Liver (tissue), 9 donors: ENCODE data around the gene CEPT1. TPM values are rescaled to one million over a fixed set of nuclear protein-coding genes. Genes with fewer than 3 reads are reported as not detected.

Experiments used
- DNase-seq: peaks from one replicate; pipeline ENCODE4 v3.0.0-alpha.2; 2017; ENCODE audit warnings: low spot score
- H3K27ac ChIP-seq, 2 donors: one replicate each; pipeline ENCODE4 v1.7.0; 2013; ENCODE audit warnings: inconsistent platforms in 2 of 2, low read length in 2 of 2, control low read depth in 1 of 2, low read depth in 1 of 2, mild to moderate bottlenecking in 1 of 2
- H3K27me3 ChIP-seq, 4 donors: one replicate each; pipeline versions ENCODE4 v1.6.1 to v1.7.0; 2013; ENCODE audit warnings: low read length in 3 of 4, inconsistent platforms in 1 of 4, mild to moderate bottlenecking in 1 of 4, moderate library complexity in 1 of 4; ENCODE audit not compliant: control insufficient read depth in 4 of 4, insufficient read depth in 4 of 4
- H3K36me3 ChIP-seq, 4 donors: one replicate each; pipeline versions ENCODE4 v1.6.1 to v1.7.0; 2013; ENCODE audit warnings: low read length in 3 of 4, mild to moderate bottlenecking in 3 of 4, low read depth in 1 of 4, moderate library complexity in 1 of 4; ENCODE audit not compliant: control insufficient read depth in 4 of 4, insufficient read depth in 3 of 4
- H3K4me1 ChIP-seq, 4 donors: one replicate each; pipeline versions ENCODE4 v1.6.1 to v1.7.0; 2013; ENCODE audit warnings: low read length in 3 of 4, mild to moderate bottlenecking in 3 of 4, moderate library complexity in 1 of 4; ENCODE audit not compliant: control insufficient read depth in 4 of 4, insufficient read depth in 4 of 4
- H3K4me3 ChIP-seq, 3 donors: one replicate each; pipeline versions ENCODE4 v1.6.1 to v1.7.0; 2013; ENCODE audit warnings: low read length in 3 of 3, control low read depth in 1 of 3, low read depth in 1 of 3, mild to moderate bottlenecking in 1 of 3
- H3K9ac ChIP-seq, 2 donors: one replicate each; pipeline ENCODE4 v1.7.0; 2013; ENCODE audit warnings: low read length in 2 of 2, mild to moderate bottlenecking in 2 of 2, moderate library complexity in 2 of 2, control low read depth in 1 of 2, low read depth in 1 of 2
- H3K9me3 ChIP-seq, 4 donors: one replicate each; pipeline versions ENCODE4 v1.6.1 to v1.7.0; 2013; ENCODE audit warnings: low read length in 3 of 4; ENCODE audit not compliant: control insufficient read depth in 4 of 4
- FOXA1 ChIP-seq: IDR thresholded peaks from 2 replicates; pipeline ENCODE4 v1.6.1; 2016; ENCODE audit warnings: antibody characterized with exemption
- FOXA2 ChIP-seq: IDR thresholded peaks from 2 replicates; pipeline ENCODE4 v1.6.1; 2016; ENCODE audit warnings: antibody characterized with exemption
- GABPA ChIP-seq, 2 donors: IDR thresholded peaks in 1 of 2; conservative IDR thresholded peaks in 1 of 2; 2 replicates each; pipeline ENCODE4 v1.6.1; 2016; ENCODE audit warnings: antibody characterized with exemption in 2 of 2, mild to moderate bottlenecking in 1 of 2, moderate library complexity in 1 of 2
- HNF4A ChIP-seq, 2 donors: conservative IDR thresholded peaks; 2 replicates each; pipeline ENCODE4 v1.6.1; 2016; ENCODE audit warnings: antibody characterized with exemption in 2 of 2, mild to moderate bottlenecking in 2 of 2
- HNF4G ChIP-seq: IDR thresholded peaks from 2 replicates; pipeline ENCODE4 v1.6.1; 2016; ENCODE audit warnings: antibody characterized with exemption
- NR2F2 ChIP-seq: IDR thresholded peaks from 2 replicates; pipeline ENCODE4 v1.6.1; 2016; ENCODE audit warnings: antibody characterized with exemption
- RAD21 ChIP-seq, 2 donors: IDR thresholded peaks; 2 replicates each; pipeline ENCODE4 v1.6.1; 2016; ENCODE audit warnings: antibody characterized with exemption in 2 of 2, mild to moderate bottlenecking in 2 of 2
- SP1 ChIP-seq: IDR thresholded peaks from 2 replicates; pipeline ENCODE4 v1.6.1; 2018; ENCODE audit warnings: antibody characterized with exemption, mild to moderate bottlenecking
- TAF1 ChIP-seq: conservative IDR thresholded peaks from 2 replicates; pipeline ENCODE4 v1.6.1; 2016; ENCODE audit warnings: antibody characterized with exemption, mild to moderate bottlenecking
- YY1 ChIP-seq: IDR thresholded peaks from 2 replicates; pipeline ENCODE4 v1.6.1; 2016; ENCODE audit warnings: antibody characterized with exemption, mild to moderate bottlenecking
- WGBS: extraction: QIAGEN DNeasy Blood & Tissue Kit; methylation state at CpG from one replicate; pipeline ENCODE4 v1.1.7; 2013; 5-methylcytosine and 5-hydroxymethylcytosine counted together
- polyA plus RNA-seq, 2 donors: library from polyadenylated mRNA; stranded (reverse) in 1 of 2; unstranded in 1 of 2; fragments of 200-250 nt in 1 of 2; fragments of >200 nt in 1 of 2; fragmentation: Nextera tagmentation in 1 of 2; extraction: Ambion mirVana in 1 of 2; gene quantifications; one replicate each; pipeline versions ENCODE4 v1.2.1 to v1.2.3, GENCODE V29; 2013 to 2015
- total RNA-seq, 2 donors: library from RNA; depleted of rRNA; stranded (reverse); fragments of >200 nt; gene quantifications; one replicate each; pipeline ENCODE4 v1.2.3, GENCODE V29; 2014
- TF ChIP-seq, protein P1 (sequence below): IDR thresholded peaks from 2 replicates; pipeline ENCODE4 v1.6.1; 2016; ENCODE audit warnings: antibody characterized with exemption
- TF ChIP-seq, protein P2 (sequence below): IDR thresholded peaks from 2 replicates; pipeline ENCODE4 v1.6.1; 2016; ENCODE audit warnings: antibody characterized with exemption, mild to moderate bottlenecking
- TF ChIP-seq, protein P3 (sequence below): IDR thresholded peaks from 2 replicates; pipeline ENCODE4 v1.6.1; 2016; ENCODE audit warnings: antibody characterized with exemption
- TF ChIP-seq, protein P4 (sequence below): fragments of 150-350 bp; IDR thresholded peaks from 2 replicates; pipeline ENCODE4 v1.5.1; 2017; ENCODE audit warnings: improper control_type of control experiment, low read depth, low read length; ENCODE audit not compliant: missing input control
- TF ChIP-seq, protein P5 (sequence below): IDR thresholded peaks from 2 replicates; pipeline ENCODE4 v1.6.1; 2016; ENCODE audit warnings: antibody characterized with exemption
- donor health status: healthy.
- donor health status: healthy.
- donor health status: healthy.
- donor health status: healthy.
- donor health status: healthy.

The CEPT1 gene
- total and polyA plus RNA-seq, 4 donors, result 10.0 to 37.3 (median 27.7) TPM

DNA sequence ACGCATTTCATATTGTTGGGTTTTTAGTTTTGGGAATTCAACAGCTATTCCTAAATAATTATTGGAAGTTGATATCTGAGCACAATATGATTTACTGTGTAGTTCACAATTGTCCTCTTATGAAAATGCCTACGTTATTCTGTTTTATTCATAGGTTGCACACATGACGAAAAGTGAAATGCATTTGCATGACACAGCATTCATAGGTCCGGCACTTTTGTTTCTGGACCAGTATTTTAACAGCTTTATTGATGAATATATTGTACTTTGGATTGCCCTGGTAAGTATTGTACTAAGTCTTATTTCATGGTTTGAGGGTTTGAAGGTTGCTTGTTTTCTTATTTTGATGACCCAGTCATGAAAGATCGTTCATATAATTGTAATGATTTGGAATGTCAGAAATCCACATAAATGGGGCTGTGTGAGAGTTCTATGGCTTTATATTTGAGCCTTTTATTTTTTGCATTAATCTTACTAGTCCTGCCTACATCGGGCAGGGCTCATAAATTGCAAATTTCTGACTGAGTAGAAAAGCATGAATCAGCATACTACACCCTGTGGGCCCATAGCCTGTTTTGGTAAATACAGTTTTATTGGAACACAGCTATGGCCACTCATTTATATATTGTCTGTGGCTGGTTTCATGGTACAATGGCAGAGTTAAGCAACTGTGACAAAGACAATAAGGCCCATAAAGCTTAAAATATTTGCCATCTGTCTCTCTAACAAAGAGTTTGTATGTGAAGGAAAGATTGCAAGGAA, 43.5 kb downstream of the CEPT1 start:
- no peak overlapping the region for H3K4me3 ChIP-seq
- no peak for DNase-seq
- peaks cover 0 to 7% (median 1%) of the 10 kb centered on the region in 4 donors for H3K4me1 ChIP-seq
- TF ChIP-seq, protein P1, sequence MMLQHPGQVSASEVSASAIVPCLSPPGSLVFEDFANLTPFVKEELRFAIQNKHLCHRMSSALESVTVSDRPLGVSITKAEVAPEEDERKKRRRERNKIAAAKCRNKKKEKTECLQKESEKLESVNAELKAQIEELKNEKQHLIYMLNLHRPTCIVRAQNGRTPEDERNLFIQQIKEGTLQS, result no peak
- TF ChIP-seq YY1 (no peak), HNF4A (conservative IDR thresholded peaks at IDR 0.05) (no peak), HNF4G (no peak), NR2F2 (no peak), RAD21 (IDR thresholded peaks at IDR 0.05) (no peak), FOXA1 (no peak)
- TF ChIP-seq, protein P2, sequence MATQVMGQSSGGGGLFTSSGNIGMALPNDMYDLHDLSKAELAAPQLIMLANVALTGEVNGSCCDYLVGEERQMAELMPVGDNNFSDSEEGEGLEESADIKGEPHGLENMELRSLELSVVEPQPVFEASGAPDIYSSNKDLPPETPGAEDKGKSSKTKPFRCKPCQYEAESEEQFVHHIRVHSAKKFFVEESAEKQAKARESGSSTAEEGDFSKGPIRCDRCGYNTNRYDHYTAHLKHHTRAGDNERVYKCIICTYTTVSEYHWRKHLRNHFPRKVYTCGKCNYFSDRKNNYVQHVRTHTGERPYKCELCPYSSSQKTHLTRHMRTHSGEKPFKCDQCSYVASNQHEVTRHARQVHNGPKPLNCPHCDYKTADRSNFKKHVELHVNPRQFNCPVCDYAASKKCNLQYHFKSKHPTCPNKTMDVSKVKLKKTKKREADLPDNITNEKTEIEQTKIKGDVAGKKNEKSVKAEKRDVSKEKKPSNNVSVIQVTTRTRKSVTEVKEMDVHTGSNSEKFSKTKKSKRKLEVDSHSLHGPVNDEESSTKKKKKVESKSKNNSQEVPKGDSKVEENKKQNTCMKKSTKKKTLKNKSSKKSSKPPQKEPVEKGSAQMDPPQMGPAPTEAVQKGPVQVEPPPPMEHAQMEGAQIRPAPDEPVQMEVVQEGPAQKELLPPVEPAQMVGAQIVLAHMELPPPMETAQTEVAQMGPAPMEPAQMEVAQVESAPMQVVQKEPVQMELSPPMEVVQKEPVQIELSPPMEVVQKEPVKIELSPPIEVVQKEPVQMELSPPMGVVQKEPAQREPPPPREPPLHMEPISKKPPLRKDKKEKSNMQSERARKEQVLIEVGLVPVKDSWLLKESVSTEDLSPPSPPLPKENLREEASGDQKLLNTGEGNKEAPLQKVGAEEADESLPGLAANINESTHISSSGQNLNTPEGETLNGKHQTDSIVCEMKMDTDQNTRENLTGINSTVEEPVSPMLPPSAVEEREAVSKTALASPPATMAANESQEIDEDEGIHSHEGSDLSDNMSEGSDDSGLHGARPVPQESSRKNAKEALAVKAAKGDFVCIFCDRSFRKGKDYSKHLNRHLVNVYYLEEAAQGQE, result no peak
- no peaks in the 10 kb centered on the region for H3K9me3 ChIP-seq
- WGBS, result 94% methylated on average over 6 of the region's 6 CpGs
- no peak overlapping the region for H3K27ac ChIP-seq
- H3K36me3 ChIP-seq, result peaks cover 3 to 47% (median 45%) of the 10 kb centered on the region in 4 donors
- no peak overlapping the region for H3K9ac ChIP-seq
- H3K27me3 ChIP-seq, result no peaks in the 10 kb centered on the region

DNA sequence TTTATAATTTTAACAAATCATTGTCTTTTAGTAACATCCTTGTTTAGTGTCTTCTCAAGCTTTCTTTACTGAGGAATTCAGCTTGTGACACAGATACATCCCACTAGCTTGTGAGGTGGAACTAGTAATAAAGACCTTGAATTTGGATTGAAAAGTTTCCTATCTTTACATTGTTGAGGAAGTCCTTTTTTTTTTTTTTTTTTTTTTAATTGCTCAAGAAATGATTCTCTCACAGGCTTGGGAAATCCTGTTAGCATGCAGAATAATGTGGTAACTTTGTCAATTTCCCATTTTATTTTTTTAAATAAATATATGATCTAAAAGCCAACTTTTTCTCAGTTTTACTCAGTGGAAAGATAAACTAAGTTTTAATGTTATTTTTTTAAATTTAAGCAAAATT, 44.6 kb downstream of the CEPT1 start:
- H3K4me1 ChIP-seq, result peaks cover 0 to 7% (median 2%) of the 10 kb centered on the region in 4 donors
- no peak overlapping the region for H3K9ac ChIP-seq
- no peak overlapping the region for H3K27ac ChIP-seq
- H3K36me3 ChIP-seq, result peaks cover 3 to 50% (median 50%) of the 10 kb centered on the region in 4 donors
- DNase-seq, result no peak
- H3K27me3 ChIP-seq, result no peaks in the 10 kb centered on the region
- no peak overlapping the region for H3K4me3 ChIP-seq
- TF ChIP-seq HNF4G, result no peak
- no peak for TF ChIP-seq FOXA2
- H3K9me3 ChIP-seq, result no peaks in the 10 kb centered on the region

DNA sequence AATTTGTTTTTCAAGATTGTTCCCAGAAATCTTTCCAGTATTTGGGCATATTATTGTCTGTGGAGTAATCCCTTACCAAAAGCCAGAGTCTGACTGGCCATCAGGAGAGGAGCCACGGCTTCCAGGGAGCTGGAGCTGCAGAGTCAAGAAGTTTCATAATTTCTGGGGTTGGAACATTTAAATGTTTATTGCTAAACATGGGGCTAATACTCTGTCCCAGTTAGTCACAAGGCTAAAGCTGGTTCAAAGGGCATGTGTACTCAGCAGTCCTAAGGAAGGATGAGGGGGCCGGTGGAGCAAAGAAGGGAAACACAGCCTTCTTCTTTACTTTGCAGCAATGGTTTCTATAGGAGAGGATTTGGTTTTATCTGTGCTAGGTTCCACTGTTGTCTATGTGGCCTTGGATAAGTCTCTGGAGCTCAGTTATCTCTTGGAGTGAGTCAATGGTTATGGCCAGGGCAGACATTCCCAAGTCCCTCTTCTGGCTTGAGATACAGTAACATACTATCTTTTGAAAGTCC, 51.0 kb downstream of the CEPT1 start:
- Histone ChIP-seq H3K4me3 (no peak overlapping the region), H3K9ac (no peak overlapping the region), H3K4me1 (peaks cover 7 to 66% (median 59%) of the 10 kb centered on the region in 4 donors), H3K9me3 (no peaks in the 10 kb centered on the region), H3K36me3 (peaks cover 3 to 30% (median 25%) of the 10 kb centered on the region in 4 donors), H3K27me3 (no peaks in the 10 kb centered on the region), H3K27ac (peak overlapping the region; percentile 42 to 56)
- WGBS, result 22% methylated on average over 2 of the region's 2 CpGs
- DNase-seq, result no peak
- TF ChIP-seq, protein P3, sequence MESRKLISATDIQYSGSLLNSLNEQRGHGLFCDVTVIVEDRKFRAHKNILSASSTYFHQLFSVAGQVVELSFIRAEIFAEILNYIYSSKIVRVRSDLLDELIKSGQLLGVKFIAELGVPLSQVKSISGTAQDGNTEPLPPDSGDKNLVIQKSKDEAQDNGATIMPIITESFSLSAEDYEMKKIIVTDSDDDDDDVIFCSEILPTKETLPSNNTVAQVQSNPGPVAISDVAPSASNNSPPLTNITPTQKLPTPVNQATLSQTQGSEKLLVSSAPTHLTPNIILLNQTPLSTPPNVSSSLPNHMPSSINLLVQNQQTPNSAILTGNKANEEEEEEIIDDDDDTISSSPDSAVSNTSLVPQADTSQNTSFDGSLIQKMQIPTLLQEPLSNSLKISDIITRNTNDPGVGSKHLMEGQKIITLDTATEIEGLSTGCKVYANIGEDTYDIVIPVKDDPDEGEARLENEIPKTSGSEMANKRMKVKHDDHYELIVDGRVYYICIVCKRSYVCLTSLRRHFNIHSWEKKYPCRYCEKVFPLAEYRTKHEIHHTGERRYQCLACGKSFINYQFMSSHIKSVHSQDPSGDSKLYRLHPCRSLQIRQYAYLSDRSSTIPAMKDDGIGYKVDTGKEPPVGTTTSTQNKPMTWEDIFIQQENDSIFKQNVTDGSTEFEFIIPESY, result no peak
- peak; percentile 70 for TF ChIP-seq FOXA2
- TF ChIP-seq, protein P4, sequence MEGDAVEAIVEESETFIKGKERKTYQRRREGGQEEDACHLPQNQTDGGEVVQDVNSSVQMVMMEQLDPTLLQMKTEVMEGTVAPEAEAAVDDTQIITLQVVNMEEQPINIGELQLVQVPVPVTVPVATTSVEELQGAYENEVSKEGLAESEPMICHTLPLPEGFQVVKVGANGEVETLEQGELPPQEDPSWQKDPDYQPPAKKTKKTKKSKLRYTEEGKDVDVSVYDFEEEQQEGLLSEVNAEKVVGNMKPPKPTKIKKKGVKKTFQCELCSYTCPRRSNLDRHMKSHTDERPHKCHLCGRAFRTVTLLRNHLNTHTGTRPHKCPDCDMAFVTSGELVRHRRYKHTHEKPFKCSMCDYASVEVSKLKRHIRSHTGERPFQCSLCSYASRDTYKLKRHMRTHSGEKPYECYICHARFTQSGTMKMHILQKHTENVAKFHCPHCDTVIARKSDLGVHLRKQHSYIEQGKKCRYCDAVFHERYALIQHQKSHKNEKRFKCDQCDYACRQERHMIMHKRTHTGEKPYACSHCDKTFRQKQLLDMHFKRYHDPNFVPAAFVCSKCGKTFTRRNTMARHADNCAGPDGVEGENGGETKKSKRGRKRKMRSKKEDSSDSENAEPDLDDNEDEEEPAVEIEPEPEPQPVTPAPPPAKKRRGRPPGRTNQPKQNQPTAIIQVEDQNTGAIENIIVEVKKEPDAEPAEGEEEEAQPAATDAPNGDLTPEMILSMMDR, result no peak
- no peak for TF ChIP-seq FOXA1
- no peak for TF ChIP-seq GABPA (IDR thresholded peaks at IDR 0.05 in 1 of 2, conservative IDR thresholded peaks at IDR 0.05 in 1 of 2)
- no peak for TF ChIP-seq YY1
- peak; percentile 46 for TF ChIP-seq NR2F2
- TF ChIP-seq, protein P2, result no peak
- peak; percentile 65 for TF ChIP-seq SP1
- TF ChIP-seq, protein P5, sequence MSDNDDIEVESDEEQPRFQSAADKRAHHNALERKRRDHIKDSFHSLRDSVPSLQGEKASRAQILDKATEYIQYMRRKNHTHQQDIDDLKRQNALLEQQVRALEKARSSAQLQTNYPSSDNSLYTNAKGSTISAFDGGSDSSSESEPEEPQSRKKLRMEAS, result no peak
- no peak for TF ChIP-seq TAF1
